Ectodermal cell (in vitro differentiated cells): ENCODE data around the gene HMGCS2.

Experiments
- H3K27ac ChIP-seq: 2 replicates; pipeline ENCODE4 v1.7.0; 2013; ENCODE audit warnings: mild to moderate bottlenecking, low read depth, low read length; ENCODE audit not compliant: insufficient read depth, poor library complexity, severe bottlenecking
- H3K27me3 ChIP-seq: 2 replicates; pipeline ENCODE4 v1.7.0; 2013; ENCODE audit warnings: mild to moderate bottlenecking, low read length; ENCODE audit not compliant: insufficient read depth, control insufficient read depth, poor library complexity, severe bottlenecking
- H3K36me3 ChIP-seq: one replicate; pipeline ENCODE4 v1.7.0; 2013; ENCODE audit warnings: low read length; ENCODE audit not compliant: control insufficient read depth, insufficient read depth
- H3K4me1 ChIP-seq: one replicate; pipeline ENCODE4 v1.7.0; 2013; ENCODE audit warnings: low read length; ENCODE audit not compliant: control insufficient read depth, insufficient read depth
- H3K4me3 ChIP-seq: 2 replicates; pipeline ENCODE4 v1.7.0; 2013; ENCODE audit warnings: low read depth, low read length, control low read depth; ENCODE audit not compliant: insufficient read depth
- H3K9me3 ChIP-seq: 2 replicates; pipeline ENCODE4 v1.7.0; 2013; ENCODE audit warnings: mild to moderate bottlenecking, low read length, moderate library complexity; ENCODE audit not compliant: control insufficient read depth
- WGBS, 2 experiments: methylation state at CpG; one replicate each; pipeline ENCODE4 v1.1.7; 2013; ENCODE audit warnings: missing lambda C conversion rate in 2 of 2; 5-methylcytosine and 5-hydroxymethylcytosine counted together

The HMGCS2 gene

GRCh38 chr1:119764220-119764619 is 4.5 kb downstream of the HMGCS2 start:
- 93 to 96% methylated on average over 6 of the region's 6 CpGs for WGBS, 2 experiments
- no peaks in the 10 kb centered on the region for H3K27me3 ChIP-seq
- peaks cover 11% of the 10 kb centered on the region for H3K4me1 ChIP-seq
- H3K9me3 ChIP-seq, result no peaks in the 10 kb centered on the region
- no peaks in the 10 kb centered on the region for H3K36me3 ChIP-seq
- no peak overlapping the region for H3K4me3 ChIP-seq
- no peak overlapping the region for H3K27ac ChIP-seq

- Histone ChIP-seq H3K4me3 (no peak overlapping the region), H3K4me1 (no peaks in the 10 kb centered on the region), H3K9me3 (no peaks in the 10 kb centered on the region), H3K27me3 (no peaks in the 10 kb centered on the region), H3K36me3 (no peaks in the 10 kb centered on the region), H3K27ac (no peak overlapping the region)
- 78 to 94% methylated on average over 1 of the region's 1 CpG for WGBS, 2 experiments
Measured at GRCh38 chr1:119762953-119763352, 5.8 kb downstream of the HMGCS2 start.

GRCh38 chr1:119762409-119762808 is 6.3 kb downstream of the HMGCS2 start:
- no peak overlapping the region for H3K27ac ChIP-seq
- no peaks in the 10 kb centered on the region for H3K4me1 ChIP-seq
- no peaks in the 10 kb centered on the region for H3K9me3 ChIP-seq
- no peaks in the 10 kb centered on the region for H3K27me3 ChIP-seq
- no peak overlapping the region for H3K4me3 ChIP-seq
- no peaks in the 10 kb centered on the region for H3K36me3 ChIP-seq
- 100% methylated on average over 1 of the region's 1 CpG; no CpG with 5 or more reads in 1 of the 2 experiments for WGBS, 2 experiments

- no peaks in the 10 kb centered on the region for H3K36me3 ChIP-seq
- no peaks in the 10 kb centered on the region for H3K9me3 ChIP-seq
- H3K4me1 ChIP-seq, result no peaks in the 10 kb centered on the region
- no peak overlapping the region for H3K27ac ChIP-seq
- H3K27me3 ChIP-seq, result no peaks in the 10 kb centered on the region
- WGBS, 2 experiments, result 86 to 93% methylated on average over 2 to 3 of the region's 3 CpGs
- H3K4me3 ChIP-seq, result no peak overlapping the region
Measured at GRCh38 chr1:119758584-119758983, 10.1 kb downstream of the HMGCS2 start.

GRCh38 chr1:119752592-119752991 is 16.1 kb downstream of the HMGCS2 start:
- H3K4me1 ChIP-seq, result no peaks in the 10 kb centered on the region
- 90% methylated on average over 4 of the region's 4 CpGs for WGBS, 2 experiments
- H3K27me3 ChIP-seq, result no peaks in the 10 kb centered on the region
- H3K27ac ChIP-seq, result no peak overlapping the region
- H3K4me3 ChIP-seq, result no peak overlapping the region
- no peaks in the 10 kb centered on the region for H3K36me3 ChIP-seq
- H3K9me3 ChIP-seq, result no peaks in the 10 kb centered on the region

- Histone ChIP-seq H3K27ac (no peak overlapping the region), H3K4me1 (peaks cover 13% of the 10 kb centered on the region), H3K9me3 (no peaks in the 10 kb centered on the region), H3K27me3 (no peaks in the 10 kb centered on the region), H3K36me3 (peaks cover 8% of the 10 kb centered on the region), H3K4me3 (no peak overlapping the region)
- WGBS, 2 experiments, result 80 to 85% methylated on average over 3 to 4 of the region's 4 CpGs
Measured at GRCh38 chr1:119748040-119748439, 20.7 kb downstream of the HMGCS2 start.

- H3K4me1 ChIP-seq, result peaks cover 13% of the 10 kb centered on the region
- H3K9me3 ChIP-seq, result no peaks in the 10 kb centered on the region
- no peak overlapping the region for H3K4me3 ChIP-seq
- 36 to 68% methylated on average over 3 of the region's 3 CpGs for WGBS, 2 experiments
- no peaks in the 10 kb centered on the region for H3K27me3 ChIP-seq
- peaks cover 14% of the 10 kb centered on the region for H3K36me3 ChIP-seq
- peak overlapping the region; percentile 46 for H3K27ac ChIP-seq
Measured at GRCh38 chr1:119747451-119747850, 21.3 kb downstream of the HMGCS2 start.

- H3K27me3 ChIP-seq, result no peaks in the 10 kb centered on the region
- WGBS, 2 experiments, result 88 to 90% methylated on average over 1 of the region's 1 CpG
Measured at GRCh38 chr1:119745034-119745433, 23.7 kb downstream of the HMGCS2 start.

GRCh38 chr1:119744598-119744942 is 24.1 kb downstream of the HMGCS2 start:
- peaks cover 31% of the 10 kb centered on the region for H3K36me3 ChIP-seq
- H3K4me1 ChIP-seq, result peaks cover 13% of the 10 kb centered on the region
- no peaks in the 10 kb centered on the region for H3K9me3 ChIP-seq
- H3K27ac ChIP-seq, result no peak overlapping the region
- H3K4me3 ChIP-seq, result no peak overlapping the region
- no peaks in the 10 kb centered on the region for H3K27me3 ChIP-seq
- WGBS, 2 experiments, result 0% methylated on average over 1 of the region's 1 CpG

More at GRCh38 chr1:119745034-119745433, 23.7 kb downstream of the HMGCS2 start:
- Histone ChIP-seq H3K4me3 (no peak overlapping the region), H3K9me3 (no peaks in the 10 kb centered on the region), H3K27ac (no peak overlapping the region), H3K4me1 (peaks cover 13% of the 10 kb centered on the region), H3K36me3 (peaks cover 27% of the 10 kb centered on the region)

- Histone ChIP-seq H3K27me3 (no peaks in the 10 kb centered on the region), H3K9me3 (no peaks in the 10 kb centered on the region), H3K4me3 (no peak overlapping the region), H3K36me3 (peaks cover 35% of the 10 kb centered on the region), H3K27ac (peak overlapping the region; percentile 18), H3K4me1 (peaks cover 13% of the 10 kb centered on the region)
- WGBS, 2 experiments, result 57 to 60% methylated on average over 17 of the region's 17 CpGs
Measured at GRCh38 chr1:119743776-119744597, 24.7 kb downstream of the HMGCS2 start.
